Left cardiac atrium (tissue), 4 donors: ENCODE measurements around the gene CBLN3. TPM values are rescaled to one million over a fixed set of nuclear protein-coding genes. Genes with fewer than 3 reads are reported as not detected.

Source experiments
- ATAC-seq, 2 donors: fragments of 200-7000 bp; cut with Tn5 transposase; one replicate each; pipeline ENCODE4 v1.9.1; 2020; ENCODE audit warnings: mild to moderate bottlenecking in 2 of 2, moderate library complexity in 2 of 2
- DNase-seq: peaks from one replicate; pipeline ENCODE4 v3.0.0-alpha.2; 2020
- intact Hi-C, 2 donors: fragments of 100-400 bp; cut with DNase I; formaldehyde crosslinking; loops; one replicate each; pipeline versions ENCODE4 v1.14.1 to v1.15.1; 2022 to 2023
- total RNA-seq, 2 donors: library from RNA; stranded (reverse); fragmentation: NEBNext Ultra II Directional; extraction: Animal tissue kit (Norgen Biotek cat#: 25700); gene quantifications; one replicate each; pipeline ENCODE4 v1.2.1, GENCODE V29; 2021
- donor health status: DM: no; HTN: yes; CAD: no.
- donor health status: DM: no; HTN: yes; CAD: no; lungs with severe emphysema.
- donor health status: DM: yes; HTN: yes; CAD: no.
- donor health status: Dilated cardiomyopathy.

Gene CBLN3
- total RNA-seq, 2 donors from 2014 or later: 2.2 to 2.5 TPM

DNA sequence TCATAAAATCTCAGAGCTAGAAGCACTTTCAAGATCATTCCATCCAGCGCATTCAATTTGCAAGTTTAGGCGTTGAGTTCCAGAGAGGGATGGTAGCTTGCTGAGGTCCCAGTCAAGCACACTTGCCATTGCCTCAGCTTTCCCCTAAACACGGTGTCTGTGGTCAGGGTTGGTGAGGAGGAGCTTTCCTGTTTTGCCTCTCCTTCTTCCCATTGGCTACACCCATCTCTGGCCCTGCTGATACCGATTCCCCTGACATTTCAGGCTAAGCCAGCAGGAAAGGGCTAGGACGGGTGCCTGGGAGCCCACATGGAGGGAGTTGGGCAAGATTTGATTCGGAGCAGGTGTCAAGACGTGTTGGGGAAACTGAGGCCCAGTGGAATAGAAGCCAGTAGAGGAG lies 52.3 kb downstream of the CBLN3 start:
- intact Hi-C loops: no loop called here
- ATAC-seq: no peak
- no peak for DNase-seq

Other genes with a start within 250 kb of the CBLN3 start
- 10 to 100 TPM; 11.8 to 30.2 TPM for gene IPO4, start 240.9 kb downstream of the CBLN3 start, total RNA-seq
- gene TM9SF1, start 234.2 kb downstream of the CBLN3 start, total RNA-seq: 10 to 100 TPM; 30.7 to 34.0 TPM
- gene TSSK4, start 224.0 kb downstream of the CBLN3 start, total RNA-seq: under 1 TPM in 1 of 2 donors, not detected in 1; 0.21 TPM
- gene CHMP4A, start 216.2 kb downstream of the CBLN3 start, total RNA-seq: 10 to 100 TPM; 34.7 to 38.4 TPM
- gene MDP1, start 213.6 kb downstream of the CBLN3 start, total RNA-seq: 10 to 100 TPM; 14.5 to 18.2 TPM
- 100 to 1,000 TPM; 162 to 186 TPM for gene NEDD8, start 197.3 kb downstream of the CBLN3 start, total RNA-seq
- 10 to 100 TPM; 24.1 to 34.1 TPM for gene GMPR2, start 196.7 kb downstream of the CBLN3 start, total RNA-seq
- gene TINF2, start 187.0 kb downstream of the CBLN3 start, total RNA-seq: 10 to 100 TPM; 45.3 to 49.2 TPM
- gene TGM1, start 166.5 kb downstream of the CBLN3 start, total RNA-seq: 1 to 10 TPM; 5.5 to 6.4 TPM
- gene RABGGTA, start 158.1 kb downstream of the CBLN3 start, total RNA-seq: 10 to 100 TPM; 16.1 to 18.6 TPM
- gene DHRS1, start 129.9 kb downstream of the CBLN3 start, total RNA-seq: 1 to 10 TPM; 7.9 to 8.4 TPM
- 10 to 100 TPM; 17.5 to 21.7 TPM for gene NOP9, start 129.8 kb downstream of the CBLN3 start, total RNA-seq
- 1 to 10 TPM; 6.4 to 6.9 TPM for gene CIDEB, start 121.7 kb downstream of the CBLN3 start, total RNA-seq
- 1 to 10 TPM; 1.6 to 2.8 TPM for gene LTB4R2, start 119.5 kb downstream of the CBLN3 start, total RNA-seq
- 1 to 10 TPM; 2.8 to 3.2 TPM for gene LTB4R, start 118.2 kb downstream of the CBLN3 start, total RNA-seq
- 10 to 100 TPM; 19.2 to 43.9 TPM for gene ADCY4, start 94.6 kb downstream of the CBLN3 start, total RNA-seq
- 1 to 10 TPM; 6.5 to 6.7 TPM for gene RIPK3, start 89.7 kb downstream of the CBLN3 start, total RNA-seq
- gene NFATC4, start 61.5 kb downstream of the CBLN3 start, total RNA-seq: 10 to 100 TPM; 23.9 to 30.9 TPM
- 10 to 100 TPM in 1 of 2 donors, 1 to 10 TPM in 1; 6.5 to 12.0 TPM for gene NYNRIN, start 30.7 kb downstream of the CBLN3 start, total RNA-seq
- 10 to 100 TPM; 24.8 to 27.1 TPM for gene KHNYN, start 286 bp upstream of the CBLN3 start, total RNA-seq
- gene SDR39U1, start 13.1 kb upstream of the CBLN3 start, total RNA-seq: 10 to 100 TPM; 72.0 to 78.8 TPM
- gene CMA1, start 78.6 kb upstream of the CBLN3 start, total RNA-seq: 1 to 10 TPM in 1 of 2 donors, under 1 TPM in 1; 0.42 to 5.2 TPM
- 1 to 10 TPM; 2.4 to 5.3 TPM for gene CTSG, start 146.6 kb upstream of the CBLN3 start, total RNA-seq
- gene GZMH, start 180.0 kb upstream of the CBLN3 start, total RNA-seq: 1 to 10 TPM in 1 of 2 donors, not detected in 1; 2.0 TPM
- gene GZMB, start 204.5 kb upstream of the CBLN3 start, total RNA-seq: under 1 TPM; 0.47 to 0.73 TPM